ENCODE results near the gene NLGN4Y.

GRCh38 chrY:14524272-14525231, at the start of gene NLGN4Y:
- TF ChIP-seq CTCF (IDR thresholded peaks at IDR 0.05) (no peak), CREM (CRISPR knock-in tag; IDR thresholded peaks at IDR 0.05) (no peak), MAX (CRISPR knock-in tag; IDR thresholded peaks at IDR 0.05) (no peak), ZNF121 (CRISPR knock-in tag; IDR thresholded peaks at IDR 0.05) (no peak), JUN (CRISPR knock-in tag; IDR thresholded peaks at IDR 0.05) (no peak), ZNF317 (CRISPR knock-in tag; IDR thresholded peaks at IDR 0.05; ENCODE audit: borderline replicate concordance, low read depth) (no peak), PREB (CRISPR knock-in tag; IDR thresholded peaks at IDR 0.05; ENCODE audit: borderline replicate concordance) (no peak), IRF1 (CRISPR knock-in tag; IDR thresholded peaks at IDR 0.05) (no peak), TCF7 (CRISPR knock-in tag; IDR thresholded peaks at IDR 0.05; ENCODE audit: low read depth) (no peak), NR2C2 (CRISPR knock-in tag; IDR thresholded peaks at IDR 0.05) (no peak), TEAD4 (CRISPR knock-in tag; IDR thresholded peaks at IDR 0.05) (no peak), JAZF1 (CRISPR knock-in tag; IDR thresholded peaks at IDR 0.05) (no peak), SOX15 (CRISPR knock-in tag; IDR thresholded peaks at IDR 0.05) (no peak)
